Hepatic stellate cell (primary cell): ENCODE data around the gene CAMK2A.

ENCODE experiments used
- DNase-seq: peaks from one replicate; pipeline ENCODE4 v3.0.0; 2011; ENCODE audit warnings: low spot score

Gene CAMK2A

DNA sequence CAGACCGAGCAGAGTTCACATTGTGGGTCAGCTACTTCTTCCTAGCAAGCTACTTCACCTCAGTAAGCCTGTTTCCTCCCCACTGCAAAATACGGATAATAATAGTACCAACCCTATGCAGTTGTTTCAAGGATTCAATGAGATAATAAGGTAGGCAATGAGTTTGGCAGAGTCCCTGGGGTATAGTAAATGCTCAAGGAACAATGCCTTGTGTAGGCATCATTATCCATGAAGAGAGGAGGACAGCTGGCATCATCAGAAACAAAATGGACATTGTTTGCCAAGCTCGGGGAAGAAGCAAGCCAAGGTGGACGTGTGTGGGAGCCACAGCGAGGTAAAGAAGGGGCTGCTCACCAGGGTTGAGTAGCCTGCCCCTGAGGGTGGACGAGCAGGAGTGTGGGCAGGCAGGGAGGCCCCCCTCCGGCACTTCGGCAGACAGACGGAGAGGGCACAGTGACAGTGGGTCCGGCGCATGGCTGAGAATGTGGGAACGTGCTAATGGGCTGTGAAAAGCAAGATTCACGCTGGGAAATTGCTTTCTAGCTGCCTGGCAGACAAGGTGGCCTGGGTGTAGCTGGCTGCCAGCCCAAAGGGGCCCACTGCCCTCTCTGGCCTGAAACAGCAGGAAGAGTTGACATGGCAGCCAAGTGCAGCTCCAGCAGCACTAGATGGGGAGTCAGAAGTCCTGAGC lies 10.1 kb downstream of the CAMK2A start:
- no peak for DNase-seq

DNA sequence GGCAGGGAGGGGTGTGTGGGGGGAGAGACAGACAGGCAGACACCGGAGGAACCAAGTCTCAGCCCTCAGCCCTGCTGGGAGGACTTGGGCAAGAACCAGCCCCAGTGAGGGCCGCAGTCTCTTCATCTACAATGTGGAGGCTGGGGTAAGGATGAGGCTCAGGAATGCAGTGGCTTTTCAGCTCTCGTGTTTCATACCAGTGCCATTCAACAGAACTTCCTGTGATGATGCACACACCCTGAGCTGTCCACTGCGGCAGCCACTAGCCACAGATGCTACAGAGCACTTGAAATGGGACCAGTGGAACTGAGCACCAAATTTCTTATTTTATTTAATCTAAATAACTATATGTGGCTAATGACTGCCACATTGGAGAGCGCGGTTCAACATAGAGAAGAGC lies 10.7 kb downstream of the CAMK2A start:
- peak; percentile 96 for DNase-seq

DNA sequence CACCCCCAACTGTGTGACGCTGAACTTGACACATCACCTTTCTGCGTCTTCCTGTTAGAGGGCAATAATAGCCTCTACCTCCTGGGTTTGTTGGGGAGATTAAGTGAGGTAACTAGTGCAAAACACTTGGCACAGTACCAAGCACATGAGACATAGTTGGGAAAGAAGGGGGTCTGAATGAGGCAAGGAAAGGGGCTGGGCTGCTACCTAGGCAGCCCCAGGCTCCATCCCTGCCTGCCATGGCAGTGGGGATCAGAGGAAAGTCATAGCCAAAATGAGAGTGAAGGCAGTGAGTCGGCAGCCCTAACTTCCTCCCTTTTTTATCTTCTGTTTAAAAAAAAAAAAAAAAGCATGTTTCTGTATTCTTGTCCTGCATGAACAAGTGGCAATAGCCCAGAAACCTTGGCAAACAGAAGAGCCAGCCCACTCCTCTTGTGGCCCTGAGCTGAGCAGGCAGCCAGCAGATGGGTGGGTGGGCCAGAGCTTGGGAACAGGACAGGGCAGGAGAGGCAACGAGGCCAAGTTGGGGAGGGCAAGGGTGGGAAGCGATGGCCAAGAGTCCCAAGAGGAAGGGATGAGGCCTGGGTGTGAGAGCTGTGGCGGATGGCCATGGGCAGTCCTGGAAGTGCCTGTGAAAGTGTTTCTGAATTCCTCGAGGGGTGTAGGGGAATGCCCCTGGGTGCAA lies 11.4 kb downstream of the CAMK2A start:
- DNase-seq, result no peak

DNA sequence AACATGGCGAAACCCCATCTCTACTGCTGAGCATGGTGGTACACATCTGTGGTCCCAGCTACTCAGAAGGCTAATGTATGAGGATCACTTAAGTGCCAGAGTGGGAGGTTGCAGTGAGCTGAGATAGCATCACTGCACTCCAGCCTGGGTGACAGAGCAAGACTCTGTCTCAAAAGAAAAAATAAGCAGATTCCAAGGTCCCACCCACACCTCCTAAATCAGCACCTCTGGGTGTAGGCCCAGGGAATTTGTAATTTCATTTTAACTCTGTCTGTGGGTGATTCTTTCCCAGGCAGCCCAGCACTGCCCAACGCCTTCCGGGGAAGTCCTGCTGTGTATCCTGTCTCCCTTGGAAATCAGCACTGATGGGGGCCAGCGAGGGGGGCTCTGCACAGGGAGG lies 12.5 kb downstream of the CAMK2A start:
- no peak for DNase-seq

DNA sequence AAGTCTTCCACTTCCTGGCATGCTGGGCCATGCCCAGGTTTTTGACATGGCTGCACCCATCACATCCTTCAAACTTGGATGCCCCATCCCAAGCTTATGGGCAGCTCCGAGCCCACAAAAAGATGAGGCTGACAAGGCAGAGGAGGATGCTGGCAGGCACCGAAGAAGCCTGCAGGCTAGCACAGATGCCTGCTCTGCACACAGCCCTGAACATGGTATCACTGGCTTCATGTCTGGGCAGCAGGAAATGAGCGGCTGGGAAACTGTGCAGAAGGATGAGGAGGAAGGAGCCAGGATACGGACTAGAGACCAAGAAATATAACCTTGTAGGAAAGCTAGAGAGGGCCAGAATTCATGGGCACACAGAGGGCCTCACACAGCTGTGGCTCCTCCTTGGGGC lies 14.8 kb downstream of the CAMK2A start:
- no peak for DNase-seq

DNA sequence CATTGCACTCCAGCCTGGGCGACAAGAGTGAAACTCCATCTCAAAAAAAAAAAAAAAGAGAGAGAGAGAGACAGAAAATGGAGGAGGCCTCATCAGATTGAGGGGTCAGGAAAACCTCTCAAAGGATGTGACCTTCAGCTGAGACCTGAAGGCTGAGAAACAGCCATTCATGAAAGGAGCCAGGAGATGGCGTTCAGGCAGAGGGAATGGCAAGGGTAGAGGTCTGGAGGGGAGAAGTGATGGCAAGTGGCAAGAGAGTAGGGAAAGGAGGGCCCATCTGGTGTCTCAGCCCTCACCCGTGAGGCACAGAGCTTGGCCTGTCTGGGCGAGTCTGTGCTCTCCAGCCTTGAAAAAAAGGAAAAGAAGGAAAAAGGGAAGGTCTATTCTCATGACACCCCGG lies 17.0 kb downstream of the CAMK2A start:
- DNase-seq, result peak; percentile 55

DNA sequence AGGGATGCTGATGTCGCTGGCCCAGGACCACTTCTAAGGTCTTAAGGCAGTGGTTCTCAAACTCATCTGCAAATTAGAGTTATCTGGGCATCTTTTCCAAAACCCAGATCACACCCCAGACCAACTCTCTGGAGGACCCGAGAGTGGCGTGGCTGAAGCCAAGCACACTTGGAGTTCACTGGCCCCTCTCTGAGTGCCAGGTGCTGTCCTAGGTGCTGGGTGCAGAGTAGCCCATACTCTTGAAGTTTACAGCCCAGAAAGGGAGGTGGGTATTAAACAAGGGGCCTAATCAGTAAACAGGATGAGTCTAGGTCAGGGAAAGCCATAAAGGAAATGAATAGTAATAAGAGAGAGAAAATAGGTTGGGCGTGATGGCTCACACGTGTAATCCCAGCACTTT lies 17.6 kb downstream of the CAMK2A start:
- DNase-seq, result no peak

DNA sequence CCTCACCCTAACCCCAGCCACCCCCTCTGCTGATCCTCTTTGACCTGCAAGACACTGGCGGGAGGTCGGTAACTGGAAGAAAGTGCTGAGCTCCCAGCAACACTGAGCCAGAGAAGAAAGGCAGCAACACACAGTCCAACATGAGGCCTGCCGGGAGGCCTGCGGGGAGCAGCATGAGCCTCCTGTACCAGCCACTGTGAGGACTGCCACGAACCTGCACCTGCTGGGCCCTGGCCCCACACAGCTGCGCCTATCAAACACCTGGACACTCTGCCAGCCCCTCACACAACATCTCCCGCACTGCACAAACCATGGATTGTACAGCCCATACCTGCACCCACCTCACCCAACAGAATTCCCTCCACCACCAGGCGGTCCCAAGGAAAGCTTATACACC lies 18.3 kb downstream of the CAMK2A start:
- no peak for DNase-seq

DNA sequence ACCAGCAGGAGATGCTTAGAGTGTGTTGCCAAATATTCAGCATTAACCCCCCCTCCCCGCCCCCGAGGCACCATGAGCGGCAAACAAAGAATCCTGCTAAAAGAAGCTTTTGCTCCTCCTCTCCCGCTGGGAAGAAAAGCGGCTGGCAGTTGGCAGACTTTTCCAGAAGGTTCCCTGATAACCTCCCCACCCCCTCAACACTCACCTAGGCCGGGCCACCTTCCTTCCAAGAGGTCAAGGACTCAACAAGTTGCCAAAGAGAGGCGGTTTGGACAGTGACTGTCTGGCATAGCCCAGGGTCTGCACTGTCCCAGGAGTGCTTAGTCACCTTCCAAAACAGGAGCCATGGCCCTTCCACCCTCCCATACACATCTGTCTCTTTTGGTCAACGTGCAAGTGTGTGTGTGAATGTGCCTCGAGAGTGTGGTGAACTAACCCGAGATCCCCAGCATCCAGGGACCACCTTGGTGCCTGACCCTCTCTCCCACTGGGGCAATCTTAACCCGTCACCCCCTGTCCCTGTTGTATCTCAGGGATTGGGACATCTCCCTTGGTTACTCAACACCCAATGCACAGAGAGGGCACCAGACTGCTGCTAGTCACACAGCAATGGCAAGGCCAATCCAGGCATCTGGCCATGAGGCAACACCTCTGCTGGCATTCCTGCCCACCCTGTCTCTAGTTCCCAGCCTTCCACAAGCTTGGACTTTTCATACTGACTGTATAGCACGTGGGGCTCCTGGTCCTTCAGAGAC lies 18.9 kb downstream of the CAMK2A start:
- DNase-seq, result no peak

DNA sequence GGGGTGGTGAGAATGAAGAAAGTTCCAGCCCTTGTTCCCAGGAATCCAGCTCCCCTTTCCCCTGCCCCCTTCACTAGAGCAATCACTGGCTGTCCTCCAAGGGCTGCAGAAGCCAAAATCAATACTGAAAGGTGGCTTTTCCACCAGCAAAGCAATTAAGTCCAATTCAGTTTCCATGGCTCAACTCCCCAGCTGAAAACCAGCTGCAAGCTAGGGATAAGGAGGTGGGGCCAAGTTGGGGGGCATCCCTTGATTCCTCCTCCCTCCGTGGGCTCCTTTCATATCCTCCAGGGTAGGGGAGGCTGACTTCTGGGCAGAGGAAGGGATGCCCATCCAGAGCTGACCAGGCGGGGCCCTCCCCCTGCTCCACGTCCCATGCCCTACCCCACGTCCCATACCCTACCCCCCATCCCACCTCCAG lies 22.7 kb downstream of the CAMK2A start:
- no peak for DNase-seq

DNA sequence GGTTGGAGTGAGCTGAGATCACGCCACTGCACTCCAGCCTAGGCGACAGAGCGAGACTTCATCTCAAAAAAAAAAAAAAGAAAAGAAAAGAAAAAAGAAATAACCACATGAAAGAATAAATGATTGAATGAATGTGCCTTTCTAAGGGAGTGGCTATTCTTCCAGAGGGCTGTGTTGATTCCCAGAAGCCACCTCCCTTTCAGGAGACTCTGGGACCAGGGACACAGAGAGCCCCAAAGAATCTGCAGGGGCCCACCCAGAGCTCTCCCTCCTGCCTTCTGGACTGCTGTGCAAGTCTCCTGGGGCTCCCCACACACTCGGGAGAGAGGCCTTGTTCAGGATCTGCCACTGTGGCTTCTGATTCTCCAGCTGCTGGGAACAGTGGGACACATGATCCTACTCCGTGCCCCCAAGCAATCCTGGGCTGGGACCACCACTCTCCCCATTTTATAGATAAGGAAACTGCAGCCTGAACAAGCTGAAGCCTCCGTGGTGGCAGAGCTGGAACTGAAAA lies 23.6 kb downstream of the CAMK2A start:
- DNase-seq, result no peak

DNA sequence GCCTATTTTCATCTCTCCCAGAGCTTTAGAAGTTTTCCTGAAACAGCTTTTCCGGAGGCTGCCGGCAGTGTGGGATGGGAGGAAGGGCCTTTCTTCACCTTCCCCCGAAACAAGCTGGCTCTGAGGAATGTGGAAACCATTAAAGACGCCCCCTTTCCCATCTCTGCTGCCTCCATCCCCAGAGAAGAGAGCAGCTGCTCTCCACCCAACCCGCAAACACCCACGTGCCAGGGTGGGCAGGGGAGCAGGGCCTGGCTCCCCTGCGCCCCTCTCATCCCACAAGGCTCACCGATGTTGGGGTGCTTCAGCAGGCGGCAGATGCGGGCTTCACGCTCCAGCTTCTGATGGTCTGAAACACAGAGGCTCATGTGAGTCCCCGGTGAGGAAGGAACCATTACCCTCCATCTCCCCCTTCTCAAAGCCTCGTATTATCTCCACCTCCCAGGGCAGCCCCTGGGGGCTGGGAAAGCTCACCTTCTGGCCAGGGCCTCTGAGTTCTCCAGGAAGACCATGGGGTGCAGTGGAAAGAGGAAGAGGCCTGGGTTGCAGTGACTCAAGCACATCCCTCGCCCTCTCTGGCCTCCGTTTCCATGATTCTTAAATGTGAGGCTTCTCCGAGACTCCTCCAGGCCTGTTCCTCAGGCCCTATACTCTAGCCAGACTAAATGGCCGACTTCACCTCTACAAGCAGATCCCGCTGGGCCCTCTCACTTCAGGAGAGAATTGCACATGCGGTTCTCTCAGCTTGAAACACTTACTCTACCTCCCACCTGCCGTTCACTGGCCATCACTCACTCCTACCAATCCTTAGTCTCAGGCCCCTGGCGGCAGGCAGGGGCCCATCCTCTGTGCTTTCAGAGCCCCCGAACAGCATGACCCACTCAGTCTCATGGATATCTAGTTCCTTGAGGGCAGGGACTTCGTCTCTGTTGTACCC lies 24.6 kb downstream of the CAMK2A start:
- no peak for DNase-seq

DNA sequence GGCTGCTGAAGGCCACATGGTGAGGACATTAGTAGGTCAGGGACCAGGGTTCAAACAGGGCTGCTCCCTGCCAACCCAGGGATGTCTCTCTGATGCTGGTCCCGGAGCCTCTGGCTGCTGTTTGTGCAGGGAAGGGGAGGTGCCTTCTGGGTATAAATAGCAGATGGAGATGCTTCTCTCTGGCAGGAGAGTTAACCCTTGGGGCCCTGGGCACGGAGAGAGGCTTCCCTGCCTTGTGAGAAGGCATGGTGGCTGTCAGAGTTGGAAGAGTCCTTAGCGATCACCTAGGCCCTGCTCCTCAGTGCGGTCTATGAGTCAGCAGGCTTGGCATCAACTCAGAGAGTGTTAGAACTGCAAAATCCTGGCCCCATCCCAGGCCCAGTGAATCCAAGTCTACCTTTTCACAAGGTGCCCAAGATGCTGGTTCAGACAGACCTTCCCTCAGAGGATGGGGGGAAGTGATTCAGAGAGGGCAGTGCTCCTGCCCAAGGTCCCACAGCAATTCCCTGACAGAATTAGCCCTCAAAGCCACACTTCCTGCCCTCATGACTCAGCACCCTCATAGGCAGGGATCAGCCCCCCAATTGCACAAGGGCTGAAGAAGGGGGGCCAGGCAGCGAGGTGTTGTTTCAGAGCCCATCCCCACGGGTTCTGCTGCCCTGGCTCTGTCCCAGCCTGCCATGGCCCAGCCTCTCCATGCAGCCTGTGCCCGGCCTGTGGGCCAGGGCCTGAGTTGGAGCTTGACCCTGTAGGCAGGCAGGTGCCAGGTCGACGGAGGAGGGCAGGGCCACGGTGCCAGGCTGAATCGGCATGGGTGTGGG lies 25.6 kb downstream of the CAMK2A start:
- peak; percentile 87 for DNase-seq

DNA sequence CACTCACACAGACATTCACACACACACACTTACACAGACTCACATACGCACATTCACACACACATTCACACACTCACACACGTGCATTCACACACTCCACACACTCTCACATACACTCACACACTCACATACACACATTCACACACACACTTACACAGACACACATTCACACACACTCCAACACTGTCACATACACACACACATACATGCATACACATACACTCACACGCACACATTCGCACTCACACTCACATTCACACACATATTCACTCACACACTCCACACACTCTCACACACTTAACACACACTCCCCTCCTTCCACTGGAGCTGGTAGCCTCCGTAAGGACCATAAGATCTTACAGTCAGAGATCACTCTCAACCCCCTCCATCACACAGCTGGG lies 26.2 kb downstream of the CAMK2A start:
- no peak for DNase-seq

DNA sequence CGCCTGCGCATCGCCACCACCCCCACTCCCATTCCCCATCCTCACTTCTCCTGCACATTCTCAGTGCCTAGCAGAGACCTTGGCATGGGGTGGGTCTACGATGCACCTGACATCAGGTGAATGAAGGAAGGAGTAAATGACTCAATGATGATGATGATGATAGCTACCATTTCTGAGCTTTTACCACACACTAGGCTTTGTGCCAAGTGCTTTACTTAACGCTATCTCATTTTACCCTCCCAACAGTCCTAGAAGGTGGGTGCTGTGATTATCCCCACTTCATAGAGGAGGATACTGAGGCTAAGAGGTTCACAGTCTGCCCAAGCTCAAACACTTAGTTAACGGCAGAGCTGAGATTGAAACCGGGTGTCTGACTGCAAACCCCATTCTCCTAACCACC lies 27.1 kb downstream of the CAMK2A start:
- DNase-seq, result no peak

DNA sequence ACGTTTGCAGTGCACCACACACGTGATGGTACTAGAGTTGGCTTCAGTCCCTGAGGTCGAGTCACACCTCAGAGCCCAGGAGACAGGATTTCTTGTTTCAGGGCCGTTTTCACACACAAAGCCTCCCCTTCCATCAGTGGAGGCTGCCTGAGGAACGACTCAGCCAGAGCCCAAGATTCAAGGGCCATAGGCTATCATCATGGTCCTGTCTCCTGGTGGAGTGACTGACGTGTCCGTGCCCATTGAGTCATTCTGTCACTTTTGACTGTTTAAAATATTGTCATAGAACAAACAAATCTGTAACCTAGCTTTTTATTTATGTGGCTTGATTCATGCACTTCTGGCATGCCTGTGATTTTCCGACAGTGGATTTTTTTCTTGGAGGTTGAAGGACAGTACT lies 28.3 kb downstream of the CAMK2A start:
- DNase-seq, result no peak

DNA sequence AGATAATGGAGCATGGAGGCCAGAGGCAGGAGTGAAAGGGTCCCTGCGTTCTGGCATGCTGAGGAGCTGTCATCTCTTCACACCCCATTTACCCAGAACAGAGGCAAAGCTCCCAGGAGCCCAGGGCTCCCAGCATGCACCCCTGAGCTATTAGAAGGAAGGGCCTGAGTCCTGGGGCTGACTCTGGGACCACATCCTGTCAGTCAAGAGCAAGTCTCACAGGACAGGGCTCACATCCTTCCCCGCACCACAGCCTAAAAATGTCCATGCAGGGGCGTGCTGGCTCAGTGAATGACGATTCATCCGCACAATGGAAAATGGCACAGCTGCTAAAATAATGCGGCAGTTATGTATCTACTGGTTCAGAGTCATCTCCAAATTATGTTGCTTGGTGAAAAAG lies 31.4 kb downstream of the CAMK2A start:
- peak; percentile 67 for DNase-seq

DNA sequence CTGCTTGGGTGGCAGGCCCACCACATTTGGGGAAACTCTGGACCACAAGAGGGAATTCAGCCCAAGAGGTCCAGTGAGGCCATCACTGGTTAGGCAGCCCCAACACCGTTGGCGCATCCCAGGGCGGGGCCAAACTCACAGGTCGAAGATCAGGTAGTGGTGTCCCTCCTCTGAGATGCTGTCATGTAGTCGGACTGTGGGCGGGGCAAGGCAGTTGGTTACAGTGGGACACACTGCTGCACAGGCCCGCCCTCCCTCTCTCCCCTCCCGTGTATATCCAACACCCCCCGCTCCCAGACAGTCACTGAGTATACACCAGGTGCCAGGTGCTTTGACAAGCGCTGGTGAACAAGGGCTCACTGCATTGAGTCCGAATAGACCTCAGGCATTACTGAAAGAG lies 32.1 kb downstream of the CAMK2A start:
- DNase-seq, result no peak

DNA sequence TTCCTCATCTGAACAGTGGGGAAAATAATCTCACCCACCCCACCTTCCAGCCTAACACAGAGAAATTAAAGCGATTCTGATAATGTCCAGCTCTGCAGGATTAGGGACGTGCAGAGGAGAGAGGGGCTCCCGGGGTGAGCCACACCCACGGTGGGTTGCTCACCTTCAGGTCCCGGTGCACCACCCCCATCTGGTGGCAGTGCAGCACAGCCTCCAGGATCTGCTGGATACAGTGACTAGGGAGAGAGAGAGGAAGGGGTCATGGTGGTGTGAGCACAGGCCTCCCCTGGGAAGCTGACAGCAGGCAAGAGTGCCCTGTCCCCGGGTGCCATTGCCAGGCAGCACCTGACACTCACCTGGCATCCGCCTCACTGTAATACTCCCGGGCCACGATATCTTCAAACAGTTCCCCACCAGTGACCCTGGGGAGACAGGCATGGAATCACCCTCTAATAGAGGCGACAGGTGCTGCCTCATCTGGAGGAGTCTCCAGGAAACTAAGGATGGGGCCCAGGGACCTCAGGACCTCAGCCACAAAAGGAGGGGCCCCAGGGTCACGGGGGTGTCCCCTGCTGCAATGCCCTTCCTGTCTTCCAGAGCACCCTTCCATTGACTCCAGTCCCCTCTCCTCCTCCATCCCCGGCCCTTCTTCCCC lies 33.0 kb downstream of the CAMK2A start:
- DNase-seq, result no peak

DNA sequence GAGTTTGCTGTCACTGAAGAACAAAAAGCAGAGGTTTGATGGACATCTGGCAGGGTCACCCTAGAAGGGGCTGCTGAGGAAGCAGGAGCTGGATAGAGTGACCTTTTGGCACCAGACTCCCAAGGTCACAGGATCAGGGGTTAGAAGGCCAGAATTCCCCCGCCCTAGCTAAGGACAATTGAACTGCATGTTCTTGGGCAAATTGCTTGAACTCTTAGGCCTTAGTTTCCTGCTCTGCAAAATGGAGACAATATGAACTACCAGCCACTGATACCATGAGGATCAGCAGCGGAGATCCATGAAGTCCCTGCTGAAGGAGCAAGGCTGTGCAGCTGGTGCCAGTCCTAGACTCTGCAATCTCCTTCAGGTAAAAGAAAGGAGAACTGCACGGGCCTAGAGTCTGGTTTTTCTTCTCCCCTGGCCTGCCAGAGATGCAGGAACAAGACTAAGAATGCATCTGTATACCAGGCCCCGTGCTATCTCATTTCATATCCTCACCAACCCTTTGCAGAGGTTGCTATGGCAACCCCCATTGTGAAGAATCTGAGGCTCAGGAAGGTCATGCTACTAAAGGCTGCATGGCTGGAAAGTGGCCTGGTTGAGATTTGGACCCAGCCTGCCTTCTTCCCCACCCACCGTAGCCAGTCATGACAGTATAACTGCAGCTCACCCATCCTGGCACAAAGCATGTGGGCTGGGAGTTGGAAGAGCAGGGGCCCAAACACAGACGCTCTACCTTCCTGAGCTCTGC lies 33.7 kb downstream of the CAMK2A start:
- no peak for DNase-seq
